MCF 10A (cell line): Measurements from ENCODE around the gene A2M. TPM values are rescaled to one million over a fixed set of nuclear protein-coding genes. Genes with fewer than 3 reads are reported as not detected.

Source experiments
- BruUV-seq: library from RNA; stranded (reverse); fragments of 400-500 nt; replicated peaks from 2 replicates; lab custom pipeline; 2021; lab: Mats Ljungman, UMichigan
- CTCF ChIA-PET: fragments of 300-600 bp; sonication (Branson Sonifier 250); formaldehyde crosslinking; extraction: SDS; loops from one replicate; lab custom pipeline; 2021; ENCODE audit warnings: antibody characterized with exemption, inconsistent platforms; lab: Yijun Ruan, JAX
- POLR2A ChIA-PET: fragments of 300-600, 350-650 bp; sonication (Branson Sonifier 250); formaldehyde crosslinking; extraction: SDS; loops from one replicate; lab custom pipeline; 2020; ENCODE audit warnings: antibody characterized with exemption, inconsistent platforms; lab: Yijun Ruan, JAX
- DNase-seq: peaks from one replicate; pipeline ENCODE4 v3.0.0-alpha.2; 2018; ENCODE audit not compliant: unreplicated experiment
- H3K27ac Mint-ChIP-seq: one replicate; pipeline ENCODE4 v1.8.0; 2022; ENCODE audit warnings: mild to moderate bottlenecking, low read depth, mixed read lengths; ENCODE audit not compliant: unreplicated experiment
- H3K27me3 Mint-ChIP-seq: one replicate; pipeline ENCODE4 v1.8.0; 2022; ENCODE audit warnings: mixed read lengths; ENCODE audit not compliant: insufficient read depth, unreplicated experiment
- H3K36me3 Mint-ChIP-seq: one replicate; pipeline ENCODE4 v1.8.0; 2022; ENCODE audit warnings: mild to moderate bottlenecking, moderate library complexity, mixed read lengths; ENCODE audit not compliant: insufficient read depth, unreplicated experiment
- H3K4me1 Mint-ChIP-seq: one replicate; pipeline ENCODE4 v1.8.0; 2022; ENCODE audit warnings: mixed read lengths; ENCODE audit not compliant: insufficient read depth, unreplicated experiment
- H3K4me3 Mint-ChIP-seq: one replicate; pipeline ENCODE4 v1.8.0; 2022; ENCODE audit warnings: mild to moderate bottlenecking, moderate library complexity, mixed read lengths; ENCODE audit not compliant: unreplicated experiment
- H3K9me3 Mint-ChIP-seq: one replicate; pipeline ENCODE4 v1.8.0; 2022; ENCODE audit warnings: mixed read lengths; ENCODE audit not compliant: unreplicated experiment
- intact Hi-C: fragments of 100-400 bp; cut with micrococcal nuclease; formaldehyde crosslinking; loops from 2 replicates; pipeline ENCODE4 v1.14.1; 2022
- total RNA-seq: library from RNA; stranded (reverse); gene quantifications from 2 replicates; pipeline ENCODE4 v1.2.3, GENCODE V29; 2022
- TF ChIP-seq, protein P1 (sequence below): fragments of 200-600 bp; IDR thresholded peaks from one replicate; pipeline ENCODE4 v1.8.0; 2022; ENCODE audit warnings: antibody characterized with exemption, mild to moderate bottlenecking; ENCODE audit not compliant: unreplicated experiment

Gene A2M
- total RNA-seq, 1 experiment from 2014 or later: not detected

GRCh38 chr12:9099552-9100190 lies 16.0 kb downstream of the A2M start:
- H3K27me3 Mint-ChIP-seq: no peaks in the 10 kb centered on the region
- intact Hi-C loops: no loop called here
- no TSS peak for BruUV-seq

DNA sequence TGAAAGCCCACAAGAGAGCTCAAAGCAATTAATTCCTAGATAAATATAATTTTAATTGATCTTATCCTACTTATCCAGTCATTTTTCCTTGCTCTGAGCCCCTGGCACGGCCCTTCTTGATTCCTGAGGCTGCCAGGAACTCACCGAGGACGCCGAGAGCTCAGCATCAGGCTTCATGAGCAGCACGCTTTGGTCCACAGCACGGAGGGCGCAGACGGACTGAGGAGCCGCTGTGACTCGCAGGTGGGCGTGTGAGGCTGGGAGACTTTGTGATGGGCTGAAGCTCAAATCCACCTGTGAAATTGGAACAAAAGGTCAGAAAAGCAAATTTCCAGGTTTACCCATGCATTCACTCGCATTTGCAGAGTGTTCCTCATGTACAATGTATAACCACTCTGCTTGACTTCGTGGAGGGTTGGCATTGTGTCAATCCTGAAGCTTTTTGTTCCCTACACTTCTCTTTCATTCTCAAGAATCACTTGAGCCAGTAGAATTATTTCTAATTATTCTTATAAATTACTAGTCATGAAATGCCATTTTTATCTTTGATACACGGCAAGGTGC lies 17.2 kb downstream of the A2M start:
- Mint-ChIP-seq H3K36me3 (no peaks in the 10 kb centered on the region), H3K4me3 (no peak overlapping the region), H3K27ac (no peak overlapping the region), H3K9me3 (no peaks in the 10 kb centered on the region), H3K4me1 (no peaks in the 10 kb centered on the region), H3K27me3 (no peaks in the 10 kb centered on the region)
- intact Hi-C loops: no loop called here
- TF ChIP-seq, protein P1, sequence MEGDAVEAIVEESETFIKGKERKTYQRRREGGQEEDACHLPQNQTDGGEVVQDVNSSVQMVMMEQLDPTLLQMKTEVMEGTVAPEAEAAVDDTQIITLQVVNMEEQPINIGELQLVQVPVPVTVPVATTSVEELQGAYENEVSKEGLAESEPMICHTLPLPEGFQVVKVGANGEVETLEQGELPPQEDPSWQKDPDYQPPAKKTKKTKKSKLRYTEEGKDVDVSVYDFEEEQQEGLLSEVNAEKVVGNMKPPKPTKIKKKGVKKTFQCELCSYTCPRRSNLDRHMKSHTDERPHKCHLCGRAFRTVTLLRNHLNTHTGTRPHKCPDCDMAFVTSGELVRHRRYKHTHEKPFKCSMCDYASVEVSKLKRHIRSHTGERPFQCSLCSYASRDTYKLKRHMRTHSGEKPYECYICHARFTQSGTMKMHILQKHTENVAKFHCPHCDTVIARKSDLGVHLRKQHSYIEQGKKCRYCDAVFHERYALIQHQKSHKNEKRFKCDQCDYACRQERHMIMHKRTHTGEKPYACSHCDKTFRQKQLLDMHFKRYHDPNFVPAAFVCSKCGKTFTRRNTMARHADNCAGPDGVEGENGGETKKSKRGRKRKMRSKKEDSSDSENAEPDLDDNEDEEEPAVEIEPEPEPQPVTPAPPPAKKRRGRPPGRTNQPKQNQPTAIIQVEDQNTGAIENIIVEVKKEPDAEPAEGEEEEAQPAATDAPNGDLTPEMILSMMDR: no peak
- BruUV-seq: no TSS peak
- no peak for DNase-seq
- ChIA-PET POLR2A (no interaction called here), CTCF (interaction anchor here (0.7 to 1.5 kb wide), 2 partner anchors 25 to 35 kb away, joined by 3 read pairs; no protein-coding TSS in a partner anchor)

More at GRCh38 chr12:9099552-9100190, 16.0 kb downstream of the A2M start:
- H3K36me3 Mint-ChIP-seq: no peaks in the 10 kb centered on the region
- no peak overlapping the region for H3K4me3 Mint-ChIP-seq
- no peaks in the 10 kb centered on the region for H3K9me3 Mint-ChIP-seq
- TF ChIP-seq, protein P1: no peak
- no peak for DNase-seq
- CTCF ChIA-PET: interaction anchor here (0.6 kb wide), 1 partner anchor 1281 kb away, joined by 3 read pairs; no protein-coding TSS in a partner anchor
- POLR2A ChIA-PET: no interaction called here
- H3K4me1 Mint-ChIP-seq: no peaks in the 10 kb centered on the region
- no peak overlapping the region for H3K27ac Mint-ChIP-seq

- ChIA-PET POLR2A (no interaction called here), CTCF (interaction anchor here (0.7 to 1.5 kb wide), 2 partner anchors 25 to 35 kb away, joined by 3 read pairs; no protein-coding TSS in a partner anchor)
- Mint-ChIP-seq H3K27me3 (no peaks in the 10 kb centered on the region), H3K27ac (no peak overlapping the region), H3K4me1 (no peaks in the 10 kb centered on the region), H3K9me3 (no peaks in the 10 kb centered on the region), H3K4me3 (no peak overlapping the region), H3K36me3 (no peaks in the 10 kb centered on the region)
- no TSS peak for BruUV-seq
- DNase-seq: no peak
- TF ChIP-seq, protein P1: no peak
- intact Hi-C loops: no loop called here
These were observed 17.6 kb downstream of the A2M start for GRCh38 chr12:9098115-9098452.

- ChIA-PET POLR2A (no interaction called here), CTCF (interaction anchor here (0.6 kb wide), 1 partner anchor 1459 kb away, joined by 7 read pairs; no protein-coding TSS in a partner anchor)
- Mint-ChIP-seq H3K27me3 (no peaks in the 10 kb centered on the region), H3K9me3 (no peaks in the 10 kb centered on the region), H3K36me3 (no peaks in the 10 kb centered on the region), H3K4me3 (no peak overlapping the region), H3K4me1 (no peaks in the 10 kb centered on the region), H3K27ac (no peak overlapping the region)
- BruUV-seq: no TSS peak
- intact Hi-C loops: no loop called here
- DNase-seq: peak; percentile 17
- TF ChIP-seq, protein P1: no peak
These were observed 19.0 kb downstream of the A2M start for GRCh38 chr12:9096563-9097176.
